ENCODE results near the gene MFAP1.
"Not testable (repeated sequence)": the region's sequence is repeated elsewhere in the genome, so short reads cannot be mapped to it uniquely, and the experiment has no call there.

MFAP1 gene

DNA sequence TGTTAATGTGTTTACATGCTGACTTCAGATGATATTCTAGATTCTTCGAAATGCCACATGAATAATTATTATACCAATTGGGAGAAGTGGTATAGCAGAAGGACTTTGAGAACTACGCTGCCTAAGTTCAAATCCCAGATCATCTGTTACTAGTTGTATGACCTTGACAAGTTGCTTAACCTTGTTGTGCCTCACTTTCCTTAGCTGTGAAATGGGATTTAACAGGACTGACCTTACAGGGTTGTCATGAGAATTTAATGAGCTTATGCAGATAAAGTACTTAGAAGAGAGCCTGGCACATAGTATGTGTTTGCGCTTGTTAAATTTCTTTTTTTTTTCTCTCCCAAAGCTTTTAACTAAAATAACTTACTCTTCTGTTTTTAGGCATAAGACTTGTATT is 26.8 kb upstream of the MFAP1 start:
- Histone ChIP-seq H3K4me1 (ENCODE audit: control insufficient read depth in 1 of 2, insufficient read depth in 2 of 2, low read length in 2 of 2) (no peaks in the 10 kb centered on the region), H3K27me3 (ENCODE audit: control insufficient read depth in 1 of 2, insufficient read depth in 2 of 2, low read length in 2 of 2) (no peaks in the 10 kb centered on the region), H3K36me3 (ENCODE audit: control insufficient read depth in 1 of 2, insufficient read depth in 2 of 2, low read length in 2 of 2) (peaks cover 0 to 7% of the 10 kb centered on the region in 2 donors), H3K9ac (ENCODE audit: low read depth in 1 of 2, low read length in 2 of 2) (no peak overlapping the region), H3K4me3 (ENCODE audit: low read depth in 1 of 2, low read length in 2 of 2) (no peak overlapping the region), H3K9me3 (ENCODE audit: control insufficient read depth in 1 of 2, low read length in 2 of 2) (no peaks in the 10 kb centered on the region), H3K27ac (ENCODE audit: low read depth, low read length) (no peak overlapping the region)

DNA sequence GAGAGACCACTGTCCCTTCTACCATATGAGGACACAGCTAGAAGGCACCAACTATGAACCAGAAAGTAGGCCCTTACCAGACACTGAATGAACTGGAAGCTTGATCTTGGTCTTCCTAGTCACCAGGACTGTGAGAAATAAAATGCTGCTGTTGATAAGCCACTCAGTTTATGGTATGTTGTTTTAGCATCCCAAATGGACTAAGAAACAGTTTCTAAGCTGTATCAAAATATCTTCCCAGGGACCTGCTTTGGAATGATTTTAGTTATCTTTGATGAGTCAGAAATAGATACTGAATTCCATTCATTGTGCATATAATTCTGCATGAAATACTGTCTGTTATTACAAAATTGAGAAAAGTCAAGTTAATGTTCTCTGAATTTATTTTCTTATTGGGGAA is 20.9 kb upstream of the MFAP1 start:
- H3K27ac ChIP-seq (ENCODE audit: low read depth, low read length) = no peak overlapping the region
- H3K9me3 ChIP-seq (ENCODE audit: control insufficient read depth in 1 of 2, low read length in 2 of 2) = no peaks in the 10 kb centered on the region
- no peaks in the 10 kb centered on the region for H3K27me3 ChIP-seq (ENCODE audit: control insufficient read depth in 1 of 2, insufficient read depth in 2 of 2, low read length in 2 of 2)
- no peak overlapping the region for H3K4me3 ChIP-seq (ENCODE audit: low read depth in 1 of 2, low read length in 2 of 2)
- no peak overlapping the region for H3K9ac ChIP-seq (ENCODE audit: low read depth in 1 of 2, low read length in 2 of 2)
- no peaks in the 10 kb centered on the region for H3K4me1 ChIP-seq (ENCODE audit: control insufficient read depth in 1 of 2, insufficient read depth in 2 of 2, low read length in 2 of 2)
- no peaks in the 10 kb centered on the region for H3K36me3 ChIP-seq (ENCODE audit: control insufficient read depth in 1 of 2, insufficient read depth in 2 of 2, low read length in 2 of 2)

DNA sequence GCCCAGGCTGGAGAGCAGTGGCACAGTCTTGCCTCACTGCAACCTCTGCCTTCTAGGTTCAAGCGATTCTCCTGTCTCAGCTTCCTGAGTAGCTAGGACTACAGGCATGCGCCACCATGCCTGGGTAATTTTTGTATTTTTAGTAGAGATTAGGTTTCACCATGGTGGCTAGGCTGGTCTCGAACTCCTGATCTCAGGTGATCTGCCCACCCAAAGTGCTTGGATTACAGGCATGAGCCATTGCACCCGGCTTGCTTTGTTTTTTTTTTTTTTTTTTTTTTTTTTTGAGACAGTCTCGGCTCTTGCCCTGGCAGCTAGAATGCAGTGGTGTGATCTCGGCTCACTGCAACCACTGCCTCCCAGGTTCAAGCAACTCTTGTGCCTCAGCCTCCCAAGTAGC is 8.0 kb upstream of the MFAP1 start:
- not testable (repeated sequence) for H3K9ac ChIP-seq (ENCODE audit: low read depth in 1 of 2, low read length in 2 of 2); H3K27ac ChIP-seq (ENCODE audit: low read depth, low read length); H3K9me3 ChIP-seq (ENCODE audit: control insufficient read depth in 1 of 2, low read length in 2 of 2); H3K27me3 ChIP-seq (ENCODE audit: control insufficient read depth in 1 of 2, insufficient read depth in 2 of 2, low read length in 2 of 2); H3K4me1 ChIP-seq (ENCODE audit: control insufficient read depth in 1 of 2, insufficient read depth in 2 of 2, low read length in 2 of 2); H3K4me3 ChIP-seq (ENCODE audit: low read depth in 1 of 2, low read length in 2 of 2); H3K36me3 ChIP-seq (ENCODE audit: control insufficient read depth in 1 of 2, insufficient read depth in 2 of 2, low read length in 2 of 2)

GRCh38 chr15:43831519-43832052 is 7.1 kb upstream of the MFAP1 start:
- H3K36me3 ChIP-seq (ENCODE audit: control insufficient read depth in 1 of 2, insufficient read depth in 2 of 2, low read length in 2 of 2); H3K4me3 ChIP-seq (ENCODE audit: low read depth in 1 of 2, low read length in 2 of 2); H3K27me3 ChIP-seq (ENCODE audit: control insufficient read depth in 1 of 2, insufficient read depth in 2 of 2, low read length in 2 of 2); H3K9me3 ChIP-seq (ENCODE audit: control insufficient read depth in 1 of 2, low read length in 2 of 2); H3K9ac ChIP-seq (ENCODE audit: low read depth in 1 of 2, low read length in 2 of 2); H3K27ac ChIP-seq (ENCODE audit: low read depth, low read length): not testable (repeated sequence)
- peaks cover 7 to 13% of the 10 kb centered on the region in 2 donors for H3K4me1 ChIP-seq (ENCODE audit: control insufficient read depth in 1 of 2, insufficient read depth in 2 of 2, low read length in 2 of 2)

- H3K9ac ChIP-seq (ENCODE audit: low read depth in 1 of 2, low read length in 2 of 2); H3K27ac ChIP-seq (ENCODE audit: low read depth, low read length); H3K27me3 ChIP-seq (ENCODE audit: control insufficient read depth in 1 of 2, insufficient read depth in 2 of 2, low read length in 2 of 2); H3K9me3 ChIP-seq (ENCODE audit: control insufficient read depth in 1 of 2, low read length in 2 of 2); H3K4me3 ChIP-seq (ENCODE audit: low read depth in 1 of 2, low read length in 2 of 2); H3K36me3 ChIP-seq (ENCODE audit: control insufficient read depth in 1 of 2, insufficient read depth in 2 of 2, low read length in 2 of 2): not testable (repeated sequence)
- H3K4me1 ChIP-seq (ENCODE audit: control insufficient read depth in 1 of 2, insufficient read depth in 2 of 2, low read length in 2 of 2) = peaks cover 7 to 19% of the 10 kb centered on the region in 2 donors
Measured at GRCh38 chr15:43830691-43831275, 6.3 kb upstream of the MFAP1 start.

- not testable (repeated sequence) for H3K27ac ChIP-seq (ENCODE audit: low read depth, low read length); H3K9ac ChIP-seq (ENCODE audit: low read depth in 1 of 2, low read length in 2 of 2); H3K27me3 ChIP-seq (ENCODE audit: control insufficient read depth in 1 of 2, insufficient read depth in 2 of 2, low read length in 2 of 2); H3K9me3 ChIP-seq (ENCODE audit: control insufficient read depth in 1 of 2, low read length in 2 of 2); H3K4me3 ChIP-seq (ENCODE audit: low read depth in 1 of 2, low read length in 2 of 2); H3K36me3 ChIP-seq (ENCODE audit: control insufficient read depth in 1 of 2, insufficient read depth in 2 of 2, low read length in 2 of 2)
- peaks cover 7 to 19% of the 10 kb centered on the region in 2 donors for H3K4me1 ChIP-seq (ENCODE audit: control insufficient read depth in 1 of 2, insufficient read depth in 2 of 2, low read length in 2 of 2)
Measured at GRCh38 chr15:43829951-43830540, 5.6 kb upstream of the MFAP1 start.

DNA sequence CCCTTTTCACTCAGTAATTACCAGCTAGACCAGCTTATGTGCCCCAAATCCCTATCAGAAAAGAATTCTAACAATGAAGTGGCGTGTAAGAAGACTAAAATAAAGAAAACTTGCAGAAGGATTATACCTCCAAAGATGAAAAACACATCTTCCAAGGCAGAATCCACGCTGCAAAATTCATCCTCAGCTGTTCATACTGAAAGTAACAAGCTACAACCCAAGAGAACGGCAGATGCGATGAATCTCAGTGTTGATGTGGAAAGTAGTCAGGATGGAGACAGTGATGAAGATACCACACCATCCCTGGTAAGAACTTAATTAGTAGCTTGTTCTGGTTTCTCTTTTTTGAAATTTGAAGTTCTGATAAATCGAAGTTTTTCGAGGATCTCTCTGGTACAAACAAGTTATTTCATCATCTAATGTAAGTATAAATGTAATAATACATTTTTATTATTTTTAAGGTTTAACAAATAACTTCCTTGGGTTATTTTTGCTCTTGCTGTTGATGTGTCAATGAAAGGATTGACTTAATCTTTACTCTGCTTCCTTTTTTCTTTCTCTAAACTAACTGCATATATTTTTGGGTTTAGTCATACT is 3.7 kb upstream of the MFAP1 start:
- H3K4me1 ChIP-seq (ENCODE audit: control insufficient read depth in 1 of 2, insufficient read depth in 2 of 2, low read length in 2 of 2) = peaks cover 13 to 26% of the 10 kb centered on the region in 2 donors
- no peak overlapping the region for H3K27ac ChIP-seq (ENCODE audit: low read depth, low read length)
- H3K9ac ChIP-seq (ENCODE audit: low read depth in 1 of 2, low read length in 2 of 2) = peak overlapping the region in 1 of 2 donors; percentile 54
- H3K4me3 ChIP-seq (ENCODE audit: low read depth in 1 of 2, low read length in 2 of 2) = peak overlapping the region in 1 of 2 donors; percentile 71
- H3K27me3 ChIP-seq (ENCODE audit: control insufficient read depth in 1 of 2, insufficient read depth in 2 of 2, low read length in 2 of 2) = no peaks in the 10 kb centered on the region
- H3K36me3 ChIP-seq (ENCODE audit: control insufficient read depth in 1 of 2, insufficient read depth in 2 of 2, low read length in 2 of 2) = no peaks in the 10 kb centered on the region
- no peaks in the 10 kb centered on the region for H3K9me3 ChIP-seq (ENCODE audit: control insufficient read depth in 1 of 2, low read length in 2 of 2)

DNA sequence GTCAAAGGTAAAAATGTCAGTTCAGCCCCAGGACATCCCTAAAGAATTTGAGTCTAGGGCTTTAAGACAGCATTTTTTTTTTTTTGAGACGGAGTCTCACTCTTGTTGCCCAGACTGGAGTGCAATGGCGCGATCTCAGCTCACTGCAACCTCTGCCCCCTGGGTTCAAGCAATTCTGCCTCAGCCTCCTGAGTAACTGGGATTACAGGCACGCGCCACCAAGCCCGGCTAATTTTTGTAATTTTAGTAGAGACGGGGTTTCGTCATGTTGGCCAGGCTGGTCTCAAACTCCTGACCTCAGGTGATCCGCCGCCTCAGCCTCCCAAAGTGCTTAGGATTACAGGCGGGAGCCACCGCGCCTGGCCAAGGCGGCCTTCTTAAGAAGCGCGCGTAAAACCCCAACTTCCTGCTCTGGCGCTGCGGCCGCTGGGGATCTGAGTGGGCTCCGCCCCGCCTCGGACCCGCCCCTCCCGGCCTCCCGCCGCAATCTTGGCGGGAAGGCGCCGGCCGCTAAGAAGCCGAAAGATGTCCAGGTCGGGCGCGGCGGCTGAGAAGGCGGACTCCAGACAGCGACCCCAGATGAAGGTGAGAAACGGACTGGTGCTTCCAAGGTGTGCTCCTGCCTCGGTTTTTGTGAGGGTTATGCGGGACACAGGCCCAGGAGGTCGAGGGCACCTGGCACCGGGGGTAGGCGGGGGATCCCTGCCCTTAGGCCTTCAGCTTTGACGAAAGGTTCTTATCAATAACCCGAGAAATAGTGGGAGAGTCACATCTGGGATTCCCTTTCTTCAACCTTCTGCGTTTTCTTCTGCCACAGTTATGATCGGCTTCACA is 2.2 kb upstream of the MFAP1 start, which contains the start of gene WDR76:
TSS of gene WDR76 (plus strand) at position 495 of the 834 bp plus-strand sequence. CDS start at position 526, 31 bp downstream.
- H3K9ac ChIP-seq (ENCODE audit: low read depth in 1 of 2, low read length in 2 of 2) = peak within 1 kb of the TSS; percentile 54 to 77
- H3K27me3 ChIP-seq (ENCODE audit: control insufficient read depth in 1 of 2, insufficient read depth in 2 of 2, low read length in 2 of 2) = no peaks in the 10 kb centered on the region
- H3K9me3 ChIP-seq (ENCODE audit: control insufficient read depth in 1 of 2, low read length in 2 of 2) = no peaks in the 10 kb centered on the region
- peaks cover 22 to 26% of the 10 kb centered on the region in 2 donors for H3K4me1 ChIP-seq (ENCODE audit: control insufficient read depth in 1 of 2, insufficient read depth in 2 of 2, low read length in 2 of 2)
- H3K36me3 ChIP-seq (ENCODE audit: control insufficient read depth in 1 of 2, insufficient read depth in 2 of 2, low read length in 2 of 2) = no peaks in the 10 kb centered on the region
- peak within 1 kb of the TSS; percentile 71 to 74 for H3K4me3 ChIP-seq (ENCODE audit: low read depth in 1 of 2, low read length in 2 of 2)
- H3K27ac ChIP-seq (ENCODE audit: low read depth, low read length) = peak within 1 kb of the TSS; percentile 13

DNA sequence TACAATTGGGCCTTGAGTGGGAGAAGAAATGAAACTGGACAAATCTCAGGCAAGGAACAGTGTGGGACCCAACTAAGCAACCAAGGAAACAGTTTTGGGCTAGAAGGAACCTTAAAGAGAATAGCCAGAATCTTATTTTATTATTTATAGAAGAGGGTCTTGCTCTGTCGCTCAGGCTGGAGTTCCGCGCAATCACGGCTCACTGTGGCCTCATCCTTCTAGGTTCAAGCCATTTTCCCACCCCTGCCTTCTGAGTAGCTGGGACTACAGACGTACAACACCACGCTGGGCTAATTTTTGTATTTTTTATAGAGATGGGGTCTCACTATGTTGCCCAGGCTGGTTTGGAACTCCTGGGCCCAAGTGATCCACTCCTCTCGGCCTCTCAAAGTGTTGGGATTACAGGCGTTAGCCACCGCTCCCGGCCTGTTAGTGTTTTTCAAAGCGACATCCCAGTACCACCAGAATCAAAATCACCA is 1.6 kb upstream of the MFAP1 start:
- no peaks in the 10 kb centered on the region for H3K36me3 ChIP-seq (ENCODE audit: control insufficient read depth in 1 of 2, insufficient read depth in 2 of 2, low read length in 2 of 2)
- peaks cover 26% of the 10 kb centered on the region in 2 donors for H3K4me1 ChIP-seq (ENCODE audit: control insufficient read depth in 1 of 2, insufficient read depth in 2 of 2, low read length in 2 of 2)
- H3K9ac ChIP-seq (ENCODE audit: low read depth in 1 of 2, low read length in 2 of 2) = no peak overlapping the region
- no peak overlapping the region for H3K27ac ChIP-seq (ENCODE audit: low read depth, low read length)
- H3K9me3 ChIP-seq (ENCODE audit: control insufficient read depth in 1 of 2, low read length in 2 of 2) = no peaks in the 10 kb centered on the region
- H3K27me3 ChIP-seq (ENCODE audit: control insufficient read depth in 1 of 2, insufficient read depth in 2 of 2, low read length in 2 of 2) = no peaks in the 10 kb centered on the region
- peak overlapping the region; percentile 71 to 74 for H3K4me3 ChIP-seq (ENCODE audit: low read depth in 1 of 2, low read length in 2 of 2)

DNA sequence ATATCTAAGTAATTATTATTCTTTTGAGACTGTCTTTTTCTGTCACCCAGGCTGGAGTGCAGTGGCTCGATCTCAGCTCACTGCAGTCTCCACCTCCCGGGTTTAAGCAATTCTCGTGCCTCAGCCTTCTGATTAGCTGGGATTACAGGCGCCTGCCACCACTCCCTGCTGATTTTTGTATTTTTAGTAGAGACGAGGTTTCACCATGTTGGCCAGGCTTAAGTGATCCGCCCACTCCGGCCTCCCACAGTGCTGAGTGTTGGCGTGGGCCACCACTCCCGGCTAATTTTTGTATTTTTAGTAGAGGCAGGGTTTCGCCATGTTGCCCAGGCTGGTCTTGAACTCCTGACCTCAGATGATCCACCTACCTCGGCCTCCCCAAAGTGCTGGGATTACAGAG is 815 bp upstream of the MFAP1 start:
- peaks cover 26% of the 10 kb centered on the region in 2 donors for H3K4me1 ChIP-seq (ENCODE audit: control insufficient read depth in 1 of 2, insufficient read depth in 2 of 2, low read length in 2 of 2)
- H3K27me3 ChIP-seq (ENCODE audit: control insufficient read depth in 1 of 2, insufficient read depth in 2 of 2, low read length in 2 of 2); H3K9ac ChIP-seq (ENCODE audit: low read depth in 1 of 2, low read length in 2 of 2); H3K4me3 ChIP-seq (ENCODE audit: low read depth in 1 of 2, low read length in 2 of 2); H3K27ac ChIP-seq (ENCODE audit: low read depth, low read length); H3K36me3 ChIP-seq (ENCODE audit: control insufficient read depth in 1 of 2, insufficient read depth in 2 of 2, low read length in 2 of 2); H3K9me3 ChIP-seq (ENCODE audit: control insufficient read depth in 1 of 2, low read length in 2 of 2): not testable (repeated sequence)
